Activated gamma-delta T cell treated with Interleukin-2 at 50 U/mL for 16 hours (primary cell): ENCODE measurements around the gene ACADS.

ENCODE experiments used
- DNase-seq: peaks from one replicate; pipeline ENCODE4 v3.0.0-alpha.2; 2020

The ACADS gene

GRCh38 chr12:120758798-120759590 is 33.4 kb downstream of the ACADS start:
- DNase-seq, result no peak

GRCh38 chr12:120759591-120760348 is 34.1 kb downstream of the ACADS start:
- no peak for DNase-seq

GRCh38 chr12:120760349-120761254 is 35.0 kb downstream of the ACADS start:
- no peak for DNase-seq

GRCh38 chr12:120761519-120761934 is 35.9 kb downstream of the ACADS start:
- DNase-seq, result no peak

GRCh38 chr12:120762086-120762485 is 36.5 kb downstream of the ACADS start:
- no peak for DNase-seq

GRCh38 chr12:120763250-120763649 is 37.6 kb downstream of the ACADS start:
- DNase-seq, result no peak

- DNase-seq, result no peak
These were observed 39.2 kb downstream of the ACADS start for GRCh38 chr12:120764816-120765215.

- no peak for DNase-seq
These were observed 40.9 kb downstream of the ACADS start for GRCh38 chr12:120766566-120766965.

- no peak for DNase-seq
These were observed 41.7 kb downstream of the ACADS start for GRCh38 chr12:120767071-120768024.

GRCh38 chr12:120771097-120771496 is 45.5 kb downstream of the ACADS start:
- no peak for DNase-seq

GRCh38 chr12:120774169-120774916 is 48.7 kb downstream of the ACADS start:
- no peak for DNase-seq

- no peak for DNase-seq
These were observed 50.4 kb downstream of the ACADS start for GRCh38 chr12:120775862-120776552.

GRCh38 chr12:120783197-120783596 is 57.6 kb downstream of the ACADS start:
- no peak for DNase-seq

GRCh38 chr12:120784804-120785203 is 59.2 kb downstream of the ACADS start:
- DNase-seq, result no peak

- no peak for DNase-seq
These were observed 62.3 kb downstream of the ACADS start for GRCh38 chr12:120787889-120788288.
